ENCODE results near the gene PIP4K2A.

Gene PIP4K2A

GRCh38 chr10:22666287-22667092 is 47.9 kb downstream of the PIP4K2A start:
- peak; percentile 79 for DNase-seq (ENCODE audit: low spot score)

- no peak for DNase-seq (ENCODE audit: low spot score)
Measured at GRCh38 chr10:22665329-22665728, 49.0 kb downstream of the PIP4K2A start.

- DNase-seq (ENCODE audit: low spot score) = no peak
Measured at GRCh38 chr10:22662733-22663330, 51.5 kb downstream of the PIP4K2A start.

GRCh38 chr10:22659866-22660265 is 54.5 kb downstream of the PIP4K2A start:
- DNase-seq (ENCODE audit: low spot score) = no peak

- no peak for DNase-seq (ENCODE audit: low spot score)
Measured at GRCh38 chr10:22658745-22659410, 55.5 kb downstream of the PIP4K2A start.

- peak; percentile 58 for DNase-seq (ENCODE audit: low spot score)
Measured at GRCh38 chr10:22657566-22658225, 56.7 kb downstream of the PIP4K2A start.

GRCh38 chr10:22657024-22657423 is 57.4 kb downstream of the PIP4K2A start:
- DNase-seq (ENCODE audit: low spot score) = no peak

- DNase-seq (ENCODE audit: low spot score) = no peak
Measured at GRCh38 chr10:22656036-22656435, 58.3 kb downstream of the PIP4K2A start.

- peak; percentile 75 for DNase-seq (ENCODE audit: low spot score)
Measured at GRCh38 chr10:22655312-22655981, 58.9 kb downstream of the PIP4K2A start.

GRCh38 chr10:22652988-22653481 is 61.3 kb downstream of the PIP4K2A start:
- peak; percentile 69 for DNase-seq (ENCODE audit: low spot score)

- no peak for DNase-seq (ENCODE audit: low spot score)
Measured at GRCh38 chr10:22651276-22651980, 63.0 kb downstream of the PIP4K2A start.

- no peak for DNase-seq (ENCODE audit: low spot score)
Measured at GRCh38 chr10:22649994-22650393, 64.4 kb downstream of the PIP4K2A start.

- DNase-seq (ENCODE audit: low spot score) = peak; percentile 46
Measured at GRCh38 chr10:22649390-22649841, 65.0 kb downstream of the PIP4K2A start.

GRCh38 chr10:22648547-22648961 is 65.8 kb downstream of the PIP4K2A start:
- DNase-seq (ENCODE audit: low spot score) = no peak

- DNase-seq (ENCODE audit: low spot score) = no peak
Measured at GRCh38 chr10:22647244-22647643, 67.1 kb downstream of the PIP4K2A start.

GRCh38 chr10:22646388-22646853 is 68.0 kb downstream of the PIP4K2A start:
- peak; percentile 62 for DNase-seq (ENCODE audit: low spot score)

- DNase-seq (ENCODE audit: low spot score) = no peak
Measured at GRCh38 chr10:22644222-22644621, 70.2 kb downstream of the PIP4K2A start.

GRCh38 chr10:22643775-22644174 is 70.6 kb downstream of the PIP4K2A start:
- DNase-seq (ENCODE audit: low spot score) = no peak

GRCh38 chr10:22643116-22643515 is 71.3 kb downstream of the PIP4K2A start:
- no peak for DNase-seq (ENCODE audit: low spot score)

GRCh38 chr10:22641743-22642142 is 72.6 kb downstream of the PIP4K2A start:
- DNase-seq (ENCODE audit: low spot score) = no peak

GRCh38 chr10:22640359-22640758 is 74.0 kb downstream of the PIP4K2A start:
- no peak for DNase-seq (ENCODE audit: low spot score)

Data from CD4-positive, alpha-beta T cell treated with Interleukin-15 for 4 hours (primary cell).